ENCODE measurements around the gene LRMDA.
"Not testable (repeated sequence)": the region's sequence is repeated elsewhere in the genome, so short reads cannot be mapped to it uniquely, and the experiment has no call there.

The LRMDA gene

DNA sequence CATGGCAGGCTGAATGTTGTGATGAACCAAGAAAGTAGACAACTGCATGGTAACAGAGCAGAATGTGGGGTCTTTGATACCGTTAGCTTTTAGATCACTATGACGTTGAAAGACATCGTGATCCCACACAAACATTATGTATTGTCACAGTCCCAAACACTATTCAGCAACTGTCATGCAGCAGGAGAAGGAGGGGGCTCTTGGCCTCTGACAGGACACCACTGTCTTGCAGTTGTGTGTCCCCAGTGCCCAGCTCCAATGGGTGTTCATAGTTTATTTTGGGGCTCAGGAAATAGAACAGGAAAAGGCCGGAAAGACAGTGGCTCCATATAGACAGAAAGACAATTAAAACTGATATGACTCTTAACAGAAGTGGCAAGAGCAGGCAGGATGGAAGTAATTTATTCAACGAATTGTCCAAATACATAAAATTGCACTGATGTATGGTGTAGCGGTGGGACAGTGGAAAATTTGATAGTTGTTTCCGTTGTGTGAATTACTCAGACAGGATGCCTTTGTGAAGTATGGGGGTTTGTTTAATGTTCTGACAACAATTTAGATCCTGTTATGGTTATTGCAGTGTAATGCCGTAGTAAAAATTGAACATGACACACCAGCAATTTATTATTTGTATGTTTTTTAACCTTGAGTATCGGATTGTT lies 292.0 kb downstream of the LRMDA start:
- no peak for DNase-seq

DNA sequence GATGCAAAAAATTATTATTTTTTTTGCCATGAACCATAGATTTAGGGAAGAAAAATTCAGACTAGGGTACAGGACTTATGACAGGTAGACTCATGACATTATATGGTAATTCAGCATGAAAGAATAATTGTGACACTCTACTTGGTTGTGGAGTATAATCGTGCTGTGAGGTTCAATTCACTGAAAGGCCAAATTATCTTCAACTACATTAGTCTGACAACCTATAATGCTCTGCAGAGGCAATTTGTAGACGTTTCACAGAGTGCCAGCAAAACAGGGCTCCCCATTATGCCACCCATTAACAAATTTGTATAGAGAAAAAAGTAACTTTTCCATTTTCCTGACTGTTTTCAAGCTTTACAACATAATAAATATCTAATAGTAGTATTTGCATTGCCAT lies 292.6 kb downstream of the LRMDA start:
- DNase-seq: no peak

DNA sequence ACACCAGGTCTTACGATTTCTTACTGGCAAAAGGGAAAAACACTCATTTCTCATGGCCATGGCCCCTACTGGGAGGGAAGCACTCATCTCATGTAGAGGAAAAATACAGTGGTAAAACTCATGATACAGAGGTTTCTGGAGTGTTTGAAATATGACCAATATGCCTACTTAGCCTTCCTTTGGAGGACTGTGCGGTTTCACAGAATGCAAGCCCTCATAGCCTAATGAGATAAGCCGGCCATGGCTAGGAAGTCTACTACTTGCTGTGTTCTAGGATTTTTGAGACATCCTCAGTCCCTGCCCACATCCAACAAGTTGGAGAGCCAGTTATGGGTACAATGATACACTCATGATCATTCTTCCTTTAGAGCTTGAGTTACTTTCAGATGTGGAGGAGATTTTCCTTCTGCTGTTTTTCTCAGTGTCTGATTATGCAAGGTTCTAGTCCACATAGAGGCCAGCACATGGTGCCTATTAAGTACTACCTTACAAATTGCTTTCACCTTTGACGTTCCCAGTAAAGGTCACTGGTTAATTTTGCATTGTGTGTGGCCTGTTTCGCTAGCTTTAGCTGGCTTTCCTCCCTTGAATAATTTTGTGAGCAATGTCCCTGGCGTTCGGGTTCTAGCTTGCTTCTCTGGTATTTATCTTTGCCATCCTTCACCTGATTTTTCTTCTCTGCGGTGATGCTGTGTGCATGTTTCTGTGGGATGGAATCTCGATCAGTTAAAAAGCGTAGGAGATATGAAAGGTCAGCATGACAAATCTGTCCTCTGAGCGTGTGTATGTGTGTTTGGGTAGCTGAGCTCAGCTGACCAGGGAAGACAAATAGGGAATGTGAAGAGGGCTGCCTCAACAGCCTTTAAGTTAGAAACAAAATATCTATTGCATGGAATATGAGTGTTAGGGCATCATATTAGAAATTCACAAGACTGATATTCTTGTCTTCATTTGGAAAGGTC lies 295.4 kb downstream of the LRMDA start:
- no peak for DNase-seq

DNA sequence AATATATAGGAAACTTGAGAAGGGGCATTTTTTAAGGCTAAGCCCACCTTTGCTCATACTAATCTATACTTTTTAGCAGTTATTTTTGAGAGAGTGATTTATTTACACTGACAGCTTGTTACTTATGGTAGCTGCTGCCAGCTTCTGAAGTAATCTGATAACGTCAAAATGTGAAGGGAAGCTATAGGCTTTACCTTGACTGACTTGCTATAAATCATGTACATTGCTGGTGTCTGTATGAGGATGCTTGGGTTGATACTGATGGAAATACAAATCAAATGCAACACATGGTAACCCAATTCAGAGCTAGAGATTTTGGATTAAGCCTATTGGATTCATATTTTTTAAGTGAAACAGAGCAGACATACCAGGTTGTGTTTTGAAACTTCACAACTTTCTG lies 299.4 kb downstream of the LRMDA start:
- no peak for DNase-seq

DNA sequence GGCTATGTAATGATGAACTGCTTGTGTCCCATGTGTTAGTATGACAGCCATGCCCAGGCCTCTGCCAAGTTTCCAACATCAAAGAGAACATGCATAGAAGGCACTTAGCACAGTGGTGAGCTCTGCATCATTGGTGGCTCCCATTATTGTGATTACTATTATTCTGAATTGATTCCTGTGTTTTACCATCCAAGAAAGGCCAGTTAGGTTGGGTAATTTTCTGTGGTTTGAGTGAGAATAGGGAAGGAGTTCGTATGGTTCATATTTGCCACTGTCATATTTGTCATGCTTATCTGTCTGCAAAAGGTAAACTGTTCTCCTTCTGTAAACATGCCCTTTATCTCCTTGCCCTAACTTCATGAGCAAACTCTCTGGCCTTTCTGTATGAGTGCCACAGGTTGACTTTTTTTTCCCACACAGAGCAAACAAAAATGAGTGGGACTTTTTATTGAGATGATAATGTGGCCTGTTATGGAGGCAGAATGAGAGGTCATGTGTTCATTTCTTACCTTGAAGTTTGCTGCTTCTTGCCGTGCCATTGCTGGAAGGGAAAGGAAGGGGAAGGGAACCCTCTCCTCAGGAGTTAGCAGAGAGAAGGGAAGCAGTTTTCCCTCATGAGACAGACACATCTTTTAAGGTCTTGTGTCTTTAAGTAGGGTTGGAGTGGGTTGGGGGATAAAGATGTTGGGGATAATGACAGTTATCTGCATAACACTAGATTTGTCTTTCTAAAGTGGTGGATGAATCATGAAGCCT lies 301.9 kb downstream of the LRMDA start:
- DNase-seq: no peak

DNA sequence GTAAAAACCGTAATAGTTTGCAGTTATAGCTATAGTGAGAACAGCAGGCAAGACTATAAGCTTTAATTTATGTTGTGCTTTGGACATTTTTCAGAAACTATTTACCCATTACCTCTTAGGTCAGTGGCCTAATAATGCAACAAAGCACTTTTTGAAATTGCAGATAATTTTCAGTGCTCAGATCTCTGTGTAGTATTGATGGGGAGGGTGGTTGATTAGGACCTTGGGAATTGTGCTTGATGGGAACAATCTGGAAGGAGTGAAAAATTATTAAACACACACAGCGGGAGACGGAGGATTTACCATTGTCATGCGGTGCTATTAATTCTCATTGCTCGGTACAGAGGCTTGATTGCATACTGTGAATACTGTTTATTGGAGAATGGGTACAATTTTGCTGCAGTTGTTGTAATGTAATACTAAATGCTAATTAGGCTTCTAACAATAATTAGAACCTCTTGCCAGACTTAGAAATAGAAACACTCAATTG lies 304.8 kb downstream of the LRMDA start:
- no peak for DNase-seq

DNA sequence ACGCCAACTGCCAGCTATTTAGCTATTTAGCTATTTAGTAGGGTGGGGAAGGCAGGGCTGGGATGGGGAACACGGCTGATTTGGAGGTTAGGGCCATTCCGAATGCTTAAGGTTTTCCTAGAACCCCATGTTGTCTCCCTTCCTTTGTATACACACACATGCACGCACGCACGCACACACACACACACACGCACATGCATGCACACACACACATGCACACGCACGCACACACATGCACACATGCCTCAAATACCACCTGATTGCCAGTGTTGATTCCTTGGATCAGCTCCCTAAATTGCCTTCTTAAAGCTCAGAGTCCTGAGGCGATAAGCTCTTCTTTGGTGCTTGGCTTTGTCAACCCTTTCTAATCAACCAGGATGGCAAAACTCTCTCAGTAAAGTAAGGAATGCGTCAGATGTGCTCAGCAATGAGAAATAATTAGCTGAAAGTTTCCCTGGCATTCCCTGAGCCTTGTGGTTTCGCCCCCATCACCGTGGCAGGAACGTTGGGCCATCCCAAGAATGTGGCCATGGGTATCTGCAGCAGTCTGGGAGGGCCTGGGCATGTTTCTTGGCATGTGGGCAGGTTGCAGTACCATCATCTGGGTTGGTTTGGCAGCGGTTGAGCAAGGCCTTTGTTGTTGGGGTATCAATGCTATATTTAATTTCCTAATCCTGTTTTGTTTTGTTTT lies 305.6 kb downstream of the LRMDA start:
- DNase-seq: no peak

DNA sequence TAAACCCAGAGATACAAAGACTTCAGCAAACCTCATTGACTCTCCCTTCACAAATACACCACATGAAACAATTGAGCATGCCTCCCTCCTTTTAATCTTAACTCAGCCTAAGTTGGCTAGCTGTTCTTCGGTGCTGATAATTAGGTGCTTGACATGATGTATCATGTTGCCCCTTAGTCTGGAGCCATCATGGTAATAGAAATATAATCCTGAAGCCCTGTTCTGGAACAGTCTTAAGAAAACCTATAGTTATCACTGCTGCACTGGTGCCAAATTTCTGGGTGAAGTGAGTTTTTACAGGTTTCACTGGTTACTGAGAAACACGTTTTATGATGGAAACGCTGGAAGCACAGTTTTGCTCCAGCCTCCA lies 306.1 kb downstream of the LRMDA start:
- DNase-seq: no peak

DNA sequence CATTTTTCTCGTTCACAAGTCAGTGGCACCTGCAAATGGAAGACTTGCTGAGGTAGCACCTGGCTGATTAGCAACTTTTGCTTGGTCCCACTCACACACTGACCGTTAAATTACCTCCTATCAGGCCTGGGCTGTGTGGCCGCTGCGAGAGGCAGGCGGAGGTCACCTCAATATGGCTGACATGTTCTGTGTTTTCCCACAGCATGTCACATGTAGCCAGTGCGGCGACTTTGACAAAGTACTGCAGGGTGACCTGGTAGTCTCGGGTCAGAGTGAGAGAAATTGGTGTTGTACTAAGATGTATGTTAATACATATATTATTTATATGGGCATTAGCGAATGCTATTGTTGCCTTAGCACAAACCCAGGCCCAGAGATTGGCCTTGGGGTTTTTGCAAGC lies 307.5 kb downstream of the LRMDA start:
- DNase-seq: no peak

DNA sequence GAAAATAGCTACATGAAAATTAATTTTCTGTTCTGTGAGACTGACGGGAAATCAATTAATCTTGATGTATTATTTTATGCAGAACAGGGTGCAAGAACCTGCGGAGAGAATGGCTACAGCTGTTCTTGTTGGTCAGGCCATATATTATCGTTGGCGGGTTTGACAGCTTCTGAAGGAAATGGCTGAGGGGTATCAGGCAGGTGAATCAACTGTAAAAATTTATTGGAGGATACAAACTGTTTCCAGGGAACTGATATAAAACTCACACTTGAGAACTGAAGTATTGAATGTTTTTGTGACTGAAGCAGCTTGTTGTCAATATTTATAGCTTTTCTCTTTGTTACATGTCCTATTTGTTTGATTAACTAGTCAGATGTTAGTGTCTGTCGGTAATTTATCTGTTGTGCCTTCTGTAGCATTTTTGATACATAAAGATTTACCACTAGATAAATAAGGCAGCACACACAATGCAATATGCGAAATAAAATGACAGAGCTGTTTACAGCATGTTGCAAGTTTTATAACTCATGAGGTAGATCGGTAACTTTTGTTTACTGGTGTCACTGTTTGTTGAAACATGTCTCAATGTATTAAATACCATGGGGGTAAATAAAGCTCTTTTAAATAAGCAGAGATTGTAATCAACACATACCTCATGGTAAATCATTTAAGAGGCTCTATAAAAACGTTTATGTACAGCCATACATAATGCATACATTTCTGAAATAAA lies 308.2 kb downstream of the LRMDA start:
- DNase-seq: no peak

DNA sequence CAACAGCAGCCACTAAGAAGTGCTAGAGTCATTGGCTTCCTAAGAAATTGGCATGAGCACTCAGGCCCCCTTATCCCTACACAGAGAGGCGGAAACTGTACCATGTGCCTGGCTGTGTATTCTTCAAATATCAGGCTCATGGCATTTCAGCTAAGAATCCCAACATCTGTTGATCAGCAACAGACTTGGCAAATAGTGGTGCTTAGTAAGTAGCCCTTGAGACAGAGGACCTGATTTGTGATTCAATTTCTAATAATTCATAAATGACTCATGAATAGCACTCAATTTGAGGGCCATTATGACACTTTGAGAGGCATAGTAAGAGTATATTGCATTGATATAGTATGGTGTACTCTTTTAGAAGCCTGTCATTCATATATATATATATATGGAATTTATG lies 309.1 kb downstream of the LRMDA start:
- no peak for DNase-seq

DNA sequence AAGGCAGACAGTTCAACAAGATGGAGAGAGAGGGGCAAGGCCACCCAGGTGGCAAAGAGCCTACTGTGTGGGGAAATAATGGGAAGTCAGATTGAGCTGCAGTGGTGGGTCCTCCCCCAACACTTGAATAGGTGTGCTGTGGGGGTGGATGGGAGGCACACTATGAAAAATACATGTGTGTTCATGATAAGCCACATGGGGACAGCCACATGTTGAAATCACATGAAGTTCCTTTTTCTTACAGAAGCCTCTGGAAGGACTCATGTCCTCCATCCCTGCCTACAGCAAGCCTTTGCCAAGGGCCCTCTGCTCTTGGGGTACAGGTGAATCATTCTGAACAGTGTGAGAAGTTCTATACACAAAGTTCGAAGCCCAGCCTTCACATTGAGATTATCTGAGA lies 310.9 kb downstream of the LRMDA start:
- DNase-seq: no peak

DNA sequence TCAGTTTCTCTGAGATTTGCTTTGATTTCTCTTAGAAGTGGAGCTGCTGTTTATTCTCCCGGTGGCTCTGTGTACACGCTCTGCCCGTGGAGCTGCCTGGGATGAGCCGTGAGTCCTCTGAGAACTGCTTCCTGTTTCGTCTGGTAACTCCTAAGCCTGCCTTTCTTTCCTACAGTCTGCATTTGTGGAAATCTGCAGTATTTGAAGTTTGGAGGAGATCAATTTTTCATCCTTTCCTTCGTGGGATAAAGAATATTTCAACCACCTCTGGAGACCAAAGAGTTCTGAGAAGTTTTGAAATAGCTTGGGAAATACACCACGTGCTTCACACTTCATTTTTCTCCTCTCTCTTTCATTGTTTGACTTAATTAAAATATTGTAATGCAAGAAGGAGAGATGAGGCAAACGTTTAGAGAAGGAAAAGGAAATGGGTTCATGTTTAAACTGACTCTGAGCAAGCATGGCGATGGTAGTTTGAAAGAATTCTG lies 311.9 kb downstream of the LRMDA start:
- DNase-seq: no peak

DNA sequence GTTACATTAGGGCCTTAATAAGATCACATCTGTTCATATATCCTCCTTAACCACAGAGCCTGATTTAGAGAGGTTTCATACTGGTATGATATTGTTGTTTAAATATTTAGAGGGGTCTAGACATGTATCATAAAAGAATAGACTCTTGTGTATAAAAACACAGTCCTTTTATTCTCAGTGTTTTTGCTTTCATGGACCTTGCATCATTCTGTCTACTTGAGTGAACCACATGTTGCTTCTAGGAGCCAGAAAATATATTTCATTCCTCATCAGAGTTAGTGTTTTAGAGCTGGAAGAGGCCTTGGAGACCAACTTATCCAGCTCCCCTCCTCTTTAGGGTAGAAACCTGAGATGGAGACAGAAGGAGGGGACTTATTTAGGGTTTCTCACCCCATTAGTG lies 312.8 kb downstream of the LRMDA start:
- DNase-seq: no peak

DNA sequence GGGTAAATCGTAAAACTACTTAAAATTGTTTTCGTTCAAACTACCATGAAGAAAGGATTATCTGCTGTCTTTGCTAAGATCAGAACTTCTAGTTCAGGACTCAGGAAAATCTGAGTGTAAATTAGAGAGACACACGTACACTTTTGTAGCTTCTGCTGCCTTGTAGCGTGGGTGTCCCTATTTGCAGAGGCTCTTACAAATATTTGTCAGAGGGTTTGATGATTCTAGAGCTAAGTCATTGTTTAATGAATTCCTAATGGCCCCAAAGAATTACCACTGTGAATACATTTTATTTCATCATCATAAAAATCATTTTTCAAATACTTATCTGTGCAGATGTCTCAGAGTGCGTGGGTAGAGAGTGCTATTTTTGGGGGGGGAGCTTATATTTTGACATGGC lies 314.9 kb downstream of the LRMDA start:
- DNase-seq: no peak

DNA sequence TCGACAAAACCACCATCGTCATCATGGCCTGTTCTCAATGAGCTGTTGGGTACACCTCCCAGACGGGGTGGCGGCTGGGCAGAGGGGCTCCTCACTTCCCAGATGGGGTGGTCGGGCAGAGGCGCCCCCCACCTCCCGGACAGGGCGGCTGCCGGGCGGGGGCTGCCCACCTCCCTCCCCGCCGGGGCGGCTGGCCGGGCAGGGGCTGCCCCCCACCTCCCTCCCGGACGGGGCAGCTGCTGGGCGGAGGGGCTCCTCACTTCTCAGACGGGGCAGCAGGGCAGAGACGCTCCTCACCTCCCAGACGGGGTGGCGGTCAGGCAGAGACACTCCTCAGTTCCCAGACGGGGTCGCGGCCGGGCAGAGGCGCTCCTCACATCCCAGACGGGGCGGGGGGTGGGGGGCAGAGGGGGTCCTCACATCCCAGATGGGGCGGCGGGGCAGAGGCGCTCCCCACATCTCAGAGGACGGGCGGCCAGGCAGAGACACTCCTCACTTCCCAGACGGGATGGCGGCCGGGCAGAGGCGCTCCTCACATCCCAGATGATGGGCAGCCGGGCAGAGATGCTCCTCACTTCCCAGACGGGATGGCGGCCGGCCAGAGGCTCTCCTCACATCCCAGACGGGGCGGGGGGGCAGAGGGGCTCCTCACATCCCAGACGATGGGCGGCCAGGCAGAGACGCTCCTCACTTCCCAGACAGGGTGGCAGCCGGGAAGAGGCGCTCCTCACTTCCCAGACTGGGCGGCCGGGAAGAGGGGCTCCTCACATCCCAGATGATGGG lies 318.9 kb downstream of the LRMDA start:
- not testable (repeated sequence) for DNase-seq

DNA sequence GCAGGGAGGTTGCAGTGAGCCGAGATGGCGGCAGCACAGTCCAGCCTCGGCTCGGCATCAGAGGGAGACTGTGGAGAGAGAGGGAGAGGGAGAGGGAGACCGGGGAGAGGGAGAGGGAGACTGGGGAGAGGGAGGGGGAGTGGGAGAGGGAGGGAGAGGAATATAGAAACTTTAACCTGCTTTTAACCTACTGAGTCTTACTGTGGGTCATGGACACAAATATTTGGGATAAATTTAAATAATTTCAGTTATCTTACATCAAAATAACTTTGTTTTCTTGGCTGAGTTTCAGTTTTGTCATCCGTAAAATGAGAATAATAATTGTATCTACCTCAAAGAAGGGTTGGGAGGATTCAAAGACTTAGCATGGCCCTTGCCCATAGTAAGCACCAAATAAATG lies 319.8 kb downstream of the LRMDA start:
- no peak for DNase-seq

DNA sequence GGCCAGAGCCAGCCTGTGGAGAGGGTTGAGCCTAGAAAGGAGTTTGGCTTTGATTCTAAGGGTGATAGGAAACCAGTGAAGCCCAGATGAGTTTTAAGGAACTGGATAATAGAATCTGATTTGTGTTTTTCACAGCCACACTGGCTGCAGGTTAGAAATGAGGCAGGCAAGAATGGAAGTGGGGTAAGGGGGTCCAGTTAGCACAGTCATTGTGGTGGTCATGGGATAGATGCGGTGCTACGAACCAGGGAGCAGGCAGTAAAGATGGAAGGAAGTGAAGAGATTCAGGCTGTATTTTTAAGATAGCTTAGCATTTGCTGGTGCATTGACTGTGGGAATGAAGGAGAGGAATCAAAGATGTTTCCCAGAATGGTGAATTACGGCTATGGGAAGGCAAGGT lies 322.2 kb downstream of the LRMDA start:
- no peak for DNase-seq

DNA sequence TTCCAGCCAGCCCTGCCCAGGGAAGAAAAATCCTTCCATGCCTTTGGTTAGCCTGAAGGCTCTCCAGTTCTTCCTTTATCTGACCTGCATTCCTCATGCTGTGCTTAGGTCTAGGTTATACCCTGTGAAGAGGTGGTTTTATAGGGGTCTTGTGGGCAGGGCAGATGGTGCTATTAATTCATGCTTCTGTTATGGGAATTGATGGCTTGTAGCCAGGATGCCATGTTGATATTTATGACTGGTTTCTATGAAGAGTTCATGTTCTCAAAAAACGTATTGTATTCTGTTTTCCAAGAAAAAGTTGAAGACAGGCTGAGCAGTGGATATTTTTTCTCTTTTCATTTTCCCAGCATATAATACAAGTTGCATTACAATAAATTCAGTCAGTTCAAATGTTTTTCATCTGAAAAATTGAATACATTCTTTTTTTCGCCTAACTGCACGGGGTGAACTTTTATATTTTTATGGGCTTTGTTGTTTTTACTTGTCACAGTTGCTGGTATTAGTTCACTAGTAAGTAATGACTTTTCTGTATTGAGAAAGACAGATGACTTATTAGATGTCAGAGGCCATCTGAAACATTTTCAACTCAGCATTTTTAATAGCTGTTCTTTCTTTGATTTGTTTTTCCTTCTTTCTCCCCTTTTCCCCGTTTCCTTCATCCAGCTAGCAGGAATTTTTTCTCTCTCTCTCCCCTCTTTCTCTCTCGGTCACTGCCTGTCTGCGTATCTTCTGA lies 322.8 kb downstream of the LRMDA start:
- no peak for DNase-seq

DNA sequence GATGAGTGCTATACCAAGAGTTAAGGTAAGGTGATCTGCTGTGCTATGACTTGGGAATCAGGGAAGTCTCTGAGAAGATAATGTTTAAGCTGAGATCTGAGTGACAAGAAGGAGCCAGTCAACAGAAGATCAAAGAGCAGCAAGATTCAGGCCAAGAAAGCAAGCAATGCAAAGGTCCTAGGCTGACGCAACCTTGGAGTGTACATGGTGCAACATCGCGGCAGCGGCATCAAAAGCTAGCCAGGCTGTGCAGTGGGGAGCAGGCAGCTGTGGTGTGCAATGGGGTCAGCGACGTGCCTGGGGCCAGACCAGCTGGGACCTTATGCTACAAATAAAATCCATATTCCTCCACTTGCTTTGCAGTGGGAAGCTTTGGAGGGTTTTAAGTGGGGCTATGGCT lies 324.1 kb downstream of the LRMDA start:
- DNase-seq: no peak

DNA sequence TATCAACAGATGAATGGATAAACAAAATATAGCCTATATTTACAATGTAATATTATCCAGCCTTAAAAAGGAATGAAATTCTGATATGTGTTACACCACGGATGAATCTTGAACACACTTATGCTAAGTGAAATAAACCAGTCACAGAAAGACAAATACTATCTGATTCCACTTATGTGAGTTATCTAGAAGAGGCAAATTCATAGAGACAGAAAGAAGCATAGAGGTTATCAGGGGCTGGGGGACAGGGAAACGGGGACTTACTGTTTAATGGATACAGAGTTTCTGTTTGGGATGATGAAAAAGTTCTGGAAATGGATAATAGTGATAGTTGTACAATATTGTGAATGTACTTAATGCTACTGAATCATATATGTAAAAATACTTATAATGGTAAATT lies 329.9 kb downstream of the LRMDA start:
- DNase-seq: no peak

Data from KG1 (cell line).